D721Med (cell line): Measurements from ENCODE around the gene NRAS.
A peak's percentile ranks its signal among the peaks of the same experiment; 100 is the strongest.

Experiments
- DNase-seq: peaks from one replicate; pipeline ENCODE4 v3.0.0; 2011; ENCODE audit warnings: low spot score; ENCODE audit not compliant: insufficient read length
- FAIRE-seq: peaks from 2 replicates; lab custom pipeline; 2011; peaks lifted over from hg19 to GRCh38; lab: Jason Lieb, UNC
- TF ChIP-seq, protein P1 (sequence below): IDR thresholded peaks from 2 replicates; pipeline ENCODE4 v1.5.1; 2012; ENCODE audit warnings: mild to moderate bottlenecking, control low read depth; ENCODE audit not compliant: insufficient read depth; ENCODE audit errors: missing control alignments

The NRAS gene

GRCh38 chr1:114677691-114678090 is 38.9 kb downstream of the NRAS start:
- FAIRE-seq, result no peak

GRCh38 chr1:114676115-114676514 is 40.5 kb downstream of the NRAS start:
- DNase-seq (no peak), FAIRE-seq (no peak)
- TF ChIP-seq, protein P1, sequence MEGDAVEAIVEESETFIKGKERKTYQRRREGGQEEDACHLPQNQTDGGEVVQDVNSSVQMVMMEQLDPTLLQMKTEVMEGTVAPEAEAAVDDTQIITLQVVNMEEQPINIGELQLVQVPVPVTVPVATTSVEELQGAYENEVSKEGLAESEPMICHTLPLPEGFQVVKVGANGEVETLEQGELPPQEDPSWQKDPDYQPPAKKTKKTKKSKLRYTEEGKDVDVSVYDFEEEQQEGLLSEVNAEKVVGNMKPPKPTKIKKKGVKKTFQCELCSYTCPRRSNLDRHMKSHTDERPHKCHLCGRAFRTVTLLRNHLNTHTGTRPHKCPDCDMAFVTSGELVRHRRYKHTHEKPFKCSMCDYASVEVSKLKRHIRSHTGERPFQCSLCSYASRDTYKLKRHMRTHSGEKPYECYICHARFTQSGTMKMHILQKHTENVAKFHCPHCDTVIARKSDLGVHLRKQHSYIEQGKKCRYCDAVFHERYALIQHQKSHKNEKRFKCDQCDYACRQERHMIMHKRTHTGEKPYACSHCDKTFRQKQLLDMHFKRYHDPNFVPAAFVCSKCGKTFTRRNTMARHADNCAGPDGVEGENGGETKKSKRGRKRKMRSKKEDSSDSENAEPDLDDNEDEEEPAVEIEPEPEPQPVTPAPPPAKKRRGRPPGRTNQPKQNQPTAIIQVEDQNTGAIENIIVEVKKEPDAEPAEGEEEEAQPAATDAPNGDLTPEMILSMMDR, result no peak

More at GRCh38 chr1:114677691-114678090, 38.9 kb downstream of the NRAS start:
- TF ChIP-seq, protein P1, result no peak
- DNase-seq, result no peak

- TF ChIP-seq, protein P1, result no peak
- FAIRE-seq (no peak), DNase-seq (no peak)
Observed at GRCh38 chr1:114671939-114672275, 44.7 kb downstream of the NRAS start.

DNA sequence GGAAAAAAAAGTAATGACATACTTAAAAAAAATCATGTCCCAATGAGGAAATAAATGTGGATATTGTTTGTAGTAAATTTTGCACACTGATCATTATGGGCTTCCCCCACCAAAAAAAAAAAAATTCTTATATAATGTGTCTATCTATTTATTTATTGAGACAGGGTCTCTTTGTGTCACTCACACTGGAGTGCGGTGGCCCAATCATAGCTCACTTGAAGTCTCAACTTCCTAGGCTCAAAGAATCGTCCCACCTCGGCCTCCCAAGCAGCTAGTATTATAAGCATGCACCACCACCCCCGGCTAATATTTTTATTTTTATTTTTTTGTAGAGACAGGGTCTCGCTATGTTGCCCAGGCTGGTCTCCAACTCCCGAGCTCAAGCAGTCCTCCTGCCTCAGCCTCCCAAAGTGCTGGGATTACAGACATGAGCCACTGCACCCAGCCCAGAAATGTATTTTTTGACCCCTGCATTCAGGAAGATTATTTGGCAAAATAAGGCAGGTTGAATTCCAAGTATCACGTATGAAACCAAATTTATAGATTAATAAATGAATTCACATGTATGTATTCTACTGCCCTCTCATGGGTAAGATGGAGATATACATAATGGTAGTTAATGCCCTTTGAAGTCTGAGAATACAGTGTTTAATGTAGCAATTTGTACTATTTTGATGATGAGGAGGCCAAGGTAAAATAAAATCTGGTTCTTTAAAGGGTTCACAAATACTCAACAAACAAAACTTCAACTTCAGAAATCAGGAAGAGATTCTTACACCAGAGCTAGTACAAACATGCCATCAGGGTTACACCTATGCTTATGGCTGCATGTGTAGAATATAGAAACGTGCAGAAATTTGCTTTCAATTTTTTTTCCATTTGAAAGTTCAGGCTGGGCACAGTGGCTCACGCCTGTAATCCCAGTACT is 45.3 kb downstream of the NRAS start:
- TF ChIP-seq, protein P1, result peak; percentile 46
- DNase-seq, result no peak
- peak; percentile 38 for FAIRE-seq

- DNase-seq, result peak; percentile 67
- TF ChIP-seq, protein P1, result no peak
- FAIRE-seq, result no peak
Observed at GRCh38 chr1:114670083-114671010, 46.2 kb downstream of the NRAS start.

GRCh38 chr1:114669562-114670082 is 46.9 kb downstream of the NRAS start, which contains the start of gene DENND2C:
Gene DENND2C (minus strand): TSS chr1:114670049. CDS start chr1:114625984, 44,065 bp downstream.
- no peak for DNase-seq
- FAIRE-seq, result no peak
- TF ChIP-seq, protein P1, result no peak
